ENCODE data around the gene SPDYE3. TPM values are rescaled to one million over a fixed set of nuclear protein-coding genes. Genes with fewer than 3 reads are reported as not detected.
"Not testable (repeated sequence)": the region's sequence is repeated elsewhere in the genome, so short reads cannot be mapped to it uniquely, and the experiment has no call there.

SPDYE3 gene
- total RNA-seq, 1 experiment from 2014 or later = not detected

GRCh38 chr7:100349757-100350156, 42.3 kb downstream of the SPDYE3 start (continued):
- no peak for TF ChIP-seq OVOL2 (CRISPR knock-in tag; IDR thresholded peaks at IDR 0.05; ENCODE audit: borderline replicate concordance)
- no peak for TF ChIP-seq FOXP4 (CRISPR knock-in tag; IDR thresholded peaks at IDR 0.05)
- no peak for TF ChIP-seq ZNF423 (CRISPR knock-in tag; IDR thresholded peaks at IDR 0.05)
- TF ChIP-seq ZNF263 (CRISPR knock-in tag; IDR thresholded peaks at IDR 0.05; ENCODE audit: low read depth) = no peak

DNA sequence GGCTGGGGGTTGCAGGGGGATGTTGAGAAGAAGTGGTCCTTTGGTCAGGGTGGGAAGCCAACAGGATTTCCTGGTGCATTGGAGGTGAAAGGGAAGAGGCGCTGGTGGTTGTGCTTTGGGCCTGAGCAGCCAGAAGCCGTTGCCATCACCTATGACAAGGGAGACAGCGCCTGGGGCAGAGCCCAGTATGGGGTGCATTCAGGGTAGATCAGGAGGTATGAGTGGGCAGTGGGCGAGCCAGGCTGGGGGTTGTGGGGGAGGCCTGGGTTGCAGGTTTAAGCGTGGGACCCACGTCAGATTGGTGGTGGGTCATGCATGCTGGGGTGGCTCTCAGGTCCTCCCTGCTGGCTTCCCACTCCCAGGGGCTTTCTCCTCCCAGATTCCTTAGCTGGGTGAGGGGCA, 44.2 kb downstream of the SPDYE3 start:
- no peak for ATAC-seq
- no peaks in the 10 kb centered on the region for H3K9me3 Mint-ChIP-seq
- TF ChIP-seq TEAD1 (CRISPR knock-in tag; IDR thresholded peaks at IDR 0.05) (no peak), FOXP1 (CRISPR knock-in tag; IDR thresholded peaks at IDR 0.05; ENCODE audit: borderline replicate concordance) (no peak), NR3C1 (CRISPR knock-in tag; conservative IDR thresholded peaks at IDR 0.05; ENCODE audit: low read depth) (no peak), NFE2L1 (CRISPR knock-in tag; IDR thresholded peaks at IDR 0.05) (no peak), IRF2 (CRISPR knock-in tag; IDR thresholded peaks at IDR 0.05; ENCODE audit: borderline replicate concordance, low read depth) (no peak), ZNF671 (CRISPR knock-in tag; IDR thresholded peaks at IDR 0.05) (no peak), NFATC4 (CRISPR knock-in tag; IDR thresholded peaks at IDR 0.05) (no peak), ETV6 (CRISPR knock-in tag; IDR thresholded peaks at IDR 0.05) (no peak), USF2 (CRISPR knock-in tag; IDR thresholded peaks at IDR 0.05) (no peak)
- TF ChIP-seq, protein P1, sequence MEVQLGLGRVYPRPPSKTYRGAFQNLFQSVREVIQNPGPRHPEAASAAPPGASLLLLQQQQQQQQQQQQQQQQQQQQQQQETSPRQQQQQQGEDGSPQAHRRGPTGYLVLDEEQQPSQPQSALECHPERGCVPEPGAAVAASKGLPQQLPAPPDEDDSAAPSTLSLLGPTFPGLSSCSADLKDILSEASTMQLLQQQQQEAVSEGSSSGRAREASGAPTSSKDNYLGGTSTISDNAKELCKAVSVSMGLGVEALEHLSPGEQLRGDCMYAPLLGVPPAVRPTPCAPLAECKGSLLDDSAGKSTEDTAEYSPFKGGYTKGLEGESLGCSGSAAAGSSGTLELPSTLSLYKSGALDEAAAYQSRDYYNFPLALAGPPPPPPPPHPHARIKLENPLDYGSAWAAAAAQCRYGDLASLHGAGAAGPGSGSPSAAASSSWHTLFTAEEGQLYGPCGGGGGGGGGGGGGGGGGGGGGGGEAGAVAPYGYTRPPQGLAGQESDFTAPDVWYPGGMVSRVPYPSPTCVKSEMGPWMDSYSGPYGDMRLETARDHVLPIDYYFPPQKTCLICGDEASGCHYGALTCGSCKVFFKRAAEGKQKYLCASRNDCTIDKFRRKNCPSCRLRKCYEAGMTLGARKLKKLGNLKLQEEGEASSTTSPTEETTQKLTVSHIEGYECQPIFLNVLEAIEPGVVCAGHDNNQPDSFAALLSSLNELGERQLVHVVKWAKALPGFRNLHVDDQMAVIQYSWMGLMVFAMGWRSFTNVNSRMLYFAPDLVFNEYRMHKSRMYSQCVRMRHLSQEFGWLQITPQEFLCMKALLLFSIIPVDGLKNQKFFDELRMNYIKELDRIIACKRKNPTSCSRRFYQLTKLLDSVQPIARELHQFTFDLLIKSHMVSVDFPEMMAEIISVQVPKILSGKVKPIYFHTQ (CRISPR knock-in tag; IDR thresholded peaks at IDR 0.05) = no peak
- TF ChIP-seq, protein P2, sequence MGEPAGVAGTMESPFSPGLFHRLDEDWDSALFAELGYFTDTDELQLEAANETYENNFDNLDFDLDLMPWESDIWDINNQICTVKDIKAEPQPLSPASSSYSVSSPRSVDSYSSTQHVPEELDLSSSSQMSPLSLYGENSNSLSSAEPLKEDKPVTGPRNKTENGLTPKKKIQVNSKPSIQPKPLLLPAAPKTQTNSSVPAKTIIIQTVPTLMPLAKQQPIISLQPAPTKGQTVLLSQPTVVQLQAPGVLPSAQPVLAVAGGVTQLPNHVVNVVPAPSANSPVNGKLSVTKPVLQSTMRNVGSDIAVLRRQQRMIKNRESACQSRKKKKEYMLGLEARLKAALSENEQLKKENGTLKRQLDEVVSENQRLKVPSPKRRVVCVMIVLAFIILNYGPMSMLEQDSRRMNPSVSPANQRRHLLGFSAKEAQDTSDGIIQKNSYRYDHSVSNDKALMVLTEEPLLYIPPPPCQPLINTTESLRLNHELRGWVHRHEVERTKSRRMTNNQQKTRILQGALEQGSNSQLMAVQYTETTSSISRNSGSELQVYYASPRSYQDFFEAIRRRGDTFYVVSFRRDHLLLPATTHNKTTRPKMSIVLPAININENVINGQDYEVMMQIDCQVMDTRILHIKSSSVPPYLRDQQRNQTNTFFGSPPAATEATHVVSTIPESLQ (CRISPR knock-in tag; IDR thresholded peaks at IDR 0.05) = no peak
- ChIA-PET POLR2A (no interaction called here), CTCF (no interaction called here)
- no peaks in the 10 kb centered on the region for H3K4me1 Mint-ChIP-seq
- H3K27me3 Mint-ChIP-seq (ENCODE audit: low read depth) = no peaks in the 10 kb centered on the region
- DNase-seq (ENCODE audit: low spot score) = no peak
- no peak overlapping the region for H3K27ac Mint-ChIP-seq
- no peak overlapping the region for H3K4me3 Mint-ChIP-seq
- H3K36me3 Mint-ChIP-seq = peaks cover 60% of the 10 kb centered on the region

- not testable (repeated sequence) for ATAC-seq
- H3K36me3 Mint-ChIP-seq = peaks cover 56% of the 10 kb centered on the region
These were observed 44.8 kb downstream of the SPDYE3 start for GRCh38 chr7:100352230-100352781.

More at GRCh38 chr7:100352230-100352781, 44.8 kb downstream of the SPDYE3 start:
- H3K4me3 Mint-ChIP-seq; H3K27me3 Mint-ChIP-seq (ENCODE audit: low read depth); H3K4me1 Mint-ChIP-seq; H3K9me3 Mint-ChIP-seq; DNase-seq (ENCODE audit: low spot score); H3K27ac Mint-ChIP-seq; POLR2A ChIA-PET: not testable (repeated sequence)
- CTCF ChIA-PET = interaction anchor here (0.6 kb wide), 1 partner anchor 48 kb away, joined by 4 read pairs; no protein-coding TSS in a partner anchor
